Measurements from ENCODE around the gene TRPV2. TPM values are rescaled to one million over a fixed set of nuclear protein-coding genes. Genes with fewer than 3 reads are reported as not detected.

Gene TRPV2
- total and polyA plus RNA-seq, 11 donors: 5.2 to 43.5 (median 8.8) TPM

DNA sequence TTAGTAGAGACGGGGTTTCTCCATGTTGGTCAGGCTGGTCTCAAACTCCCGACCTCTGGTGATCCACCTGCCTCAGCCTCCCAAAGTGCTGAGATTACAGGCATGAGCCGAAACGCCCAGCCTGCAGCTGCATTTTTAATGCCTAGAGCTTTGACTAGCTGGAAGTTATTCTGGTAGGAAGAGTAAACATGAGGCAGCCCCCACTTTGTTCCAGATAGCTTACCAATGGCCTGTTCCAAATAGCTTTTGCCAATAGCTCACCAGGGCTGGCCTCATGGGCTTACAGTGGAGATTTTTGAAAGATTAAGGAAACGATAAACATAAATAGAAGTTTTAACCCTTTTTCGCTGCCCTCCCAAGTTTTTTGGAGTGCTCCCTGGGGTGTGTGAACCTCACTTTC is 9.8 kb downstream of the TRPV2 start:
- no peak overlapping the region for H3K4me3 ChIP-seq
- no peak overlapping the region for H3K27ac ChIP-seq
- H3K4me1 ChIP-seq: peaks cover 0 to 5% (median 0%) of the 10 kb centered on the region in 12 donors
- WGBS, 4 donors: 68 to 84% (median 73%) methylated on average over 6 of the region's 6 CpGs
- ATAC-seq (no peak), DNase-seq (no peak)
- no peaks in the 10 kb centered on the region for H3K9me3 ChIP-seq
- no peaks in the 10 kb centered on the region for H3K27me3 ChIP-seq
- TF ChIP-seq, protein P1, sequence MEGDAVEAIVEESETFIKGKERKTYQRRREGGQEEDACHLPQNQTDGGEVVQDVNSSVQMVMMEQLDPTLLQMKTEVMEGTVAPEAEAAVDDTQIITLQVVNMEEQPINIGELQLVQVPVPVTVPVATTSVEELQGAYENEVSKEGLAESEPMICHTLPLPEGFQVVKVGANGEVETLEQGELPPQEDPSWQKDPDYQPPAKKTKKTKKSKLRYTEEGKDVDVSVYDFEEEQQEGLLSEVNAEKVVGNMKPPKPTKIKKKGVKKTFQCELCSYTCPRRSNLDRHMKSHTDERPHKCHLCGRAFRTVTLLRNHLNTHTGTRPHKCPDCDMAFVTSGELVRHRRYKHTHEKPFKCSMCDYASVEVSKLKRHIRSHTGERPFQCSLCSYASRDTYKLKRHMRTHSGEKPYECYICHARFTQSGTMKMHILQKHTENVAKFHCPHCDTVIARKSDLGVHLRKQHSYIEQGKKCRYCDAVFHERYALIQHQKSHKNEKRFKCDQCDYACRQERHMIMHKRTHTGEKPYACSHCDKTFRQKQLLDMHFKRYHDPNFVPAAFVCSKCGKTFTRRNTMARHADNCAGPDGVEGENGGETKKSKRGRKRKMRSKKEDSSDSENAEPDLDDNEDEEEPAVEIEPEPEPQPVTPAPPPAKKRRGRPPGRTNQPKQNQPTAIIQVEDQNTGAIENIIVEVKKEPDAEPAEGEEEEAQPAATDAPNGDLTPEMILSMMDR (IDR thresholded peaks at IDR 0.05): no peak
- no peak for TF ChIP-seq POLR2A (IDR thresholded peaks at IDR 0.05)
- peaks cover 0 to 93% (median 54%) of the 10 kb centered on the region in 9 donors for H3K36me3 ChIP-seq
- intact Hi-C loops (cut with DNase I): no loop called here

DNA sequence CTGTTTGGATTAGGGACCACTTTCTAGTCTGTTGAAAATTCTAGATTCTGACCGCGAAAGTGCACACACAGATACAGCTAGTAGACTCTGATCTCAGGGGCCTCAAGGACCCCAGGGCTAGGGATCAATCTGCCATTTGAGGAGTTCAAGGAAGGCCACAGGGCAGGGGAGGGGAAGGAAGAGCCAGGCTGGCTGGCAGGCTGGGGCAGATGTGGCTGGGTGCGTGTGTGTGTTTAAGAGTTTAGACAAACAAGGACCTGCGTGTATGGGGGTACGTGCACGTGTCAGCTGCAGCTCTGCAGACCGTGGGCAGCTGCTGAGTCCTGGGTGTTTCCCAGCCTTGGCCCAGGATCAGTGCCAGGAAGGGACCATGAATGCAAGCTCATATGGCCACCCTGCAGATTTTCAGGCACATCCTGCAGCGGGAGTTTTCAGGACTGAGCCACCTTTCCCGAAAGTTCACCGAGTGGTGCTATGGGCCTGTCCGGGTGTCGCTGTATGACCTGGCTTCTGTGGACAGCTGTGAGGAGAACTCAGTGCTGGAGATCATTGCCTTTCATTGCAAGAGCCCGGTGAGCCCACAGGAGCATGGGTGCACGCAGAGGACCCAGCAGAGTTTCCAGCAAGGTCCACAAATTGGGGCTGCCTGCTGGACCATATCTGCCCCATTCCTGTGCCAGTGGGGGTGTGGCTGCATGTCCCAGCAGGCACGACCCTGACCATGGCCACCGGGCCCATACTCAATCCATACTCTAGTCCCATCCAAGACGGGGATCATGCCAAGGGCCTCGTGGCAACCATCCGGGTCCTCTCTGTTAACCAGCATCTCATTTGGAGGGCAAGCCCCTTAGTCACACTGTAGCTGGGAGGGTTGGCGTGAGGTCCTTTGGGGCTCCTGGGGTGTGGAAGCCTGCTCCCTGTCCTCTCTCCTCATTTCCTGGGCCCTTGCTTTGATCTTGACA is 10.6 kb downstream of the TRPV2 start:
- DNase-seq (no peak), ATAC-seq (peak in 1 of 4 donors; percentile 6)
- Histone ChIP-seq H3K36me3 (peaks cover 0 to 92% (median 47%) of the 10 kb centered on the region in 9 donors), H3K9me3 (no peaks in the 10 kb centered on the region), H3K4me3 (no peak overlapping the region), H3K27me3 (no peaks in the 10 kb centered on the region), H3K4me1 (no peaks in the 10 kb centered on the region), H3K27ac (no peak overlapping the region)
- WGBS, 4 donors: 83 to 92% (median 87%) methylated on average over 17 to 20 of the region's 20 CpGs
- no peak for TF ChIP-seq POLR2A (IDR thresholded peaks at IDR 0.05)
- TF ChIP-seq, protein P1 (IDR thresholded peaks at IDR 0.05): no peak
- intact Hi-C loops (cut with DNase I): no loop called here

DNA sequence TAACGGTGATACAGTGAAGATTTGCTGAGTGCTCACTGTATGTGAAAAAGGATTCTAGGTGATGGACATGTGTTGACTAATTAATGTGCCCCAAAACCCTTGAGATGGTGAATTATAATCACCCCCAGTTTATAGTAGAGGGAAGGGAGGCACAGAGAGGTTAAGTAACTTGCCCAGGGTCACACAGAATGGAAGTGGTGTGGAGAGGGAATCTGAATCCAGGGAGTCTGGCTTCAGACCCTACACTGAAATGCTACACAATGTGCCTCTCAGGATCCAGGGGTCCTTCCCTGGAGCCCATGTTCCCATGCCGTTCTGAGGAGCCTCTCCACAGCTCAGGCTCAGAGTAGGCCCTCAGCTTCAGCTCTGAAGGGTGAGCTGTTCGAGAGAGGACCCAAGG is 11.6 kb downstream of the TRPV2 start:
- Histone ChIP-seq H3K27me3 (no peaks in the 10 kb centered on the region), H3K36me3 (peaks cover 0 to 86% (median 43%) of the 10 kb centered on the region in 9 donors), H3K4me3 (no peak overlapping the region), H3K4me1 (no peaks in the 10 kb centered on the region), H3K27ac (no peak overlapping the region), H3K9me3 (no peaks in the 10 kb centered on the region)
- intact Hi-C loops (cut with DNase I): no loop called here
- DNase-seq: no peak
- no peak for TF ChIP-seq POLR2A (IDR thresholded peaks at IDR 0.05)
- TF ChIP-seq, protein P1 (IDR thresholded peaks at IDR 0.05): no peak
- 93 to 98% (median 94%) methylated on average over 2 to 3 of the region's 3 CpGs for WGBS, 4 donors
- no peak for ATAC-seq

DNA sequence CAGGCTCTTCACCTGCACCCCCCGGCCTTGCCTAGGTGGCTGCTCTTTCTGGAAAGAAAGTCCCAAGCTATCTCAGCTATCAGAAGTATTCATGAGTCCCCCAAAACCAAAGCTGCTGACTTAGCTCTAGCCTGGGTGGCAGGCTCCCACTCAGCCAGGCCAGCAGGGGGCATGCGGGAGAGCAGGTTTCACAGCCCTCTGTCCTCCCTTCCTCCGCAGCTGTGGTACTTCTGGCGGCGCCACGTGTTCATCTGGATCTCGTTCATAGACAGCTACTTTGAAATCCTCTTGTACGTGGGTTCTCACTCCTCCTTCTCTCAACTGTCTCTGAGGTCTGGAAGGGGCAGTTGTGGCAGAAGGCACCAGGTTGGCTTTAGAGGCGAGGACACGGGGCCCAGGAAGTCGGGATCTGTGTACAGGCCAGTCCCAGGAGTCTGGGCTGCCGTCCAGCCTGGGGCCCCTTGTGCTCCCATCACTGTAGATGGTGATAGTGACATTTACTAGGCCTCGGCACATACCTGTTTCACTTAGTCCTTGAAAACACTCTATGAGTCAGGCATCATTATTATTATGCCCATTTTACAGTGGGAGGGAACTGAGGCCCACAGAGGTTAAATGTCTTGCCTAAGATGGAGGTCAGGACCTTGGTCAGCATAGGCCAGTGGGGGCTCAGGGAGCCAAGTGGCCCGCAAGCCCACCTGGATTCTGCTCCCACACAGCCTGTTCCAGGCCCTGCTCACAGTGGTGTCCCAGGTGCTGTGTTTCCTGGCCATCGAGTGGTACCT is 12.9 kb downstream of the TRPV2 start:
- Histone ChIP-seq H3K4me1 (no peaks in the 10 kb centered on the region), H3K4me3 (no peak overlapping the region), H3K9me3 (no peaks in the 10 kb centered on the region), H3K27ac (no peak overlapping the region), H3K27me3 (no peaks in the 10 kb centered on the region), H3K36me3 (peaks cover 0 to 81% (median 33%) of the 10 kb centered on the region in 9 donors)
- intact Hi-C loops (cut with DNase I): no loop called here
- TF ChIP-seq POLR2A (IDR thresholded peaks at IDR 0.05): no peak
- TF ChIP-seq, protein P1 (IDR thresholded peaks at IDR 0.05): peak; percentile 36 to 66 (median 49)
- peak; percentile 28 to 88 (median 70) for ATAC-seq
- WGBS, 4 donors: 53 to 65% (median 61%) methylated on average over 15 of the region's 15 CpGs
- peak in 3 of 5 donors; percentile 48 to 69 (median 55) for DNase-seq
